ENCODE data around the gene ERP44.
"Not testable (repeated sequence)": the region's sequence is repeated elsewhere in the genome, so short reads cannot be mapped to it uniquely, and the experiment has no call there.

Gene ERP44

DNA sequence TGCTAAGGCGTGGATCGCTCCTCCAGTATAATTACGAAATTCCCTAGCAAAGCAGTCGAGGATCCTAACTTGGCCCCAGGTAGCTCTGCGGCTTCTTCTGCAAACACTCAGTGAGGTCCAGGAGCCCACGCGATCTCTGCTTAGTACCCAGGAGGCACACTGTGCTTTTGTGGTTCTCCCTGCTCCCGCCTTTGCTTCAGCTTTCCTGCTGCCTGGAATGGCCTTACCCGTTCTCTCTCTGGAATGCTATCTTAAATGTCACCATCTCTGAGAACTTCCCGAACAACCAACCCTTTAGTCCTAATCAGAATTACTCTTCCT, 882 bp upstream of the ERP44 start:
- DNase-seq, result no peak

GRCh38 chr9:100098046-100098886, 534 bp downstream of the ERP44 start:
- no peak for DNase-seq

- no peak for DNase-seq
These were observed 2.4 kb downstream of the ERP44 start for GRCh38 chr9:100096378-100096916.

- DNase-seq, result not testable (repeated sequence)
These were observed 4.4 kb downstream of the ERP44 start for GRCh38 chr9:100094411-100094810.

GRCh38 chr9:100092066-100092465, 6.7 kb downstream of the ERP44 start:
- no peak for DNase-seq

DNA sequence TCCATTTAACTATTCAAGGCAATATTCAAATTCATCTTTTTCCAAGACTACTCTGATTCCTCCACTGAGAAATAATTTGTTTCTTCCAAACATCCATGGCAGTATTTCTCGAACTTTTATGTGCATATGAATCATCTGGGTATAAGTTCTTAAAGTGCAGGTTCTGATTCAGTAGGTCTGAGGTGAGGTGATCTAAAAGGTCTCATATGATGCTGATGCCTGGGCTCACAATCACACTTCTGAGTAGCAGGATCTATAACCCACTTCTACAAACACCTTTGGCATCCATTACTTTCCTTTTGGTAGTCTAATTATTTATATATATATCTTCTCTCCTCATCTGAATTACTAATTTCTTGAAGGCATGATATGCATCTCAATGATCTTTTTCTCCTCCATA, 7.2 kb downstream of the ERP44 start:
- DNase-seq, result no peak

GRCh38 chr9:100090880-100091279, 7.9 kb downstream of the ERP44 start:
- DNase-seq, result no peak

- DNase-seq, result no peak
These were observed 10.6 kb downstream of the ERP44 start for GRCh38 chr9:100088202-100088601.

DNA sequence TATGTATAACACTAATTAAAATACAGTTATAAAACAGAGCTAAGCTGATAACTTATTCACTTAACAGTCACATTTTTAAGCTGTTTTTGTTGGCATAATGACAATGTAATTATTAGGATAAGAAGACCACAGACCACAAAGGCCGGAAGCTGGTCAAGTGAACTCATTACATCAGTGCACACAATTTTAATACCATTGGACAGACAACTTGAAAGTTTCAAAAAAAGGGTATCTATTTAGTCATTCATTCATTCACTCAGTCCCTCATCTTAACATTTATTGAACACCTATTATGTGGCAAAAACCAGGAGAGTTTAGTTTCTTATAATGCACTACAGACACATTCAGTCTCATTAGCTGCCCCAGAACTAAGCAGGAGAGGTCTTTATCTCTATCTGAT, 11.6 kb downstream of the ERP44 start:
- no peak for DNase-seq

- no peak for DNase-seq
These were observed 12.6 kb downstream of the ERP44 start for GRCh38 chr9:100086097-100086635.

- no peak for DNase-seq
These were observed 14.1 kb downstream of the ERP44 start for GRCh38 chr9:100084734-100085133.

GRCh38 chr9:100084128-100084453, 14.7 kb downstream of the ERP44 start:
- no peak for DNase-seq

GRCh38 chr9:100083448-100084127, 15.2 kb downstream of the ERP44 start:
- DNase-seq, result no peak

DNA sequence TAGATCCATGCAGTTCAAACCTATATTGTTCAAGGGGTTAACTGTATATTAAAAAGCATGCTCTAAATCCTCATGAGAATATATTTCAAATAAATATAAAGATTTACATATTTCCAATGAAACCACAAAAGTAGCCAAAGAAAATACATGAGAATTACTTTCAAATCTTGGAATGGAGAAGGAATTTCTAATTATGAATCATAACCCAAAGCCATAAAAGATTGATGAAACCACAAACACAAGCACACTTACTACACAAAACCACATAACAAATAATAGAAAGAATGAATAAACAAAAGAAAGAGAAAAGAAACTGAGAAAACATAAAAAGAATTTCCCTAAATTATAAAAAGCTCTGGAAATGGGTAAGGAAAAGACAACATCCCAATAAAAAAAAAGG, 16.0 kb downstream of the ERP44 start:
- no peak for DNase-seq

DNA sequence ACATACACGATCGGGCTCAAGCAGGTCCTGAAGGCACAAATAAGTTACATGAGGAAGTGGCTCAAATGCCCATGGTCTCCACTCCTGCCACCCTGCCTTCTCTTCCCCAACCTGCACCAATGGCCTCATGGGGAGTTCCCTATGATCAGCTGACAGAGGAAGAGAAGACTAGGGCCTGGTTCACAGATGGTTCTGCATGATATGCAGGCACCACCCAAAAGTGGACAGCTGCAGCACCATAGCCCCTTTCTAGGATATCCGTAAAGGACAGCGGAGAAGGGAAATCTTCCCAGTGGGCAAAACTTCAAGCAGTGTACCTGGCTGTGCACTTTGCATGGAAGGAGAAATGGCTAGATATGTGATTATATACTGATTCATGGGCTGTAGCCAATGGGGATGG, 22.5 kb downstream of the ERP44 start:
- DNase-seq, result not testable (repeated sequence)

DNA sequence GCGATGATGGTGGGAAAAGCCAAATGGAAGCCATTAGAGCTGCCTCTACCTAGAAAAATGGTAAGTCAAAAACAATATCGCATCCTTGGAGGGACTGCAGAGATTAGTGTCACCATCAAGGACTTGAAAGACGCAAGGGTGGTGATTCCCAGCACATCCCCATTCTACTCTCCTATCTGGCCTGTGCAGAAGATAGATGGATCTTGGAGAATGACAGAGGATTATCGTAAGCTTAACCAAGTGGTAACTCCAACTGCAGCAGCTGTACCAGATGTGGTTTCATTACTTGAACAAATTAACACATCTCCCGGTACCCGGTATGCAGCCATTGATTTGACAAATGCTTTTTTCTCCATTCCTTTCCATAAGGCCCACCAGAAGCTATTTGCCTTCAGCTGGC, 23.8 kb downstream of the ERP44 start:
- no peak for DNase-seq

DNA sequence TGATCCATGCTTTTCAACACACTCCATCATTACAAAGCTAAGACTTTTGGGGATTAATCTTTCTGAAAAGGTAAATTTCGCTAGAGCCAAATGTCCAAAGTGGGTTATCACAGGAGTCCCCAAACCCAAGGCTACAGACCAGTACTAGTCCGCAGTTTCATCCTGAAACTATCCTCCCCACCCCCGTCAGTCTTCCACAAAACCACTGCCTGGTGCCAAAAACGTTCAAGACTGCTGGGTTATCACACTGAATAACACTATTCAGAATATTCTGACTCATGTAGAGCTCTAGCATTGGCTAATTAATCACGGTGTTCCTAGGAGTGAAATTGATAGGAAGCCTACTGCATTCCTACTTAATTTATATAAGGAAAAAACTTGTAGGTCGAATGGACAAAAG, 24.7 kb downstream of the ERP44 start:
- DNase-seq, result no peak

- DNase-seq, result no peak
These were observed 26.0 kb downstream of the ERP44 start for GRCh38 chr9:100072805-100073204.

DNA sequence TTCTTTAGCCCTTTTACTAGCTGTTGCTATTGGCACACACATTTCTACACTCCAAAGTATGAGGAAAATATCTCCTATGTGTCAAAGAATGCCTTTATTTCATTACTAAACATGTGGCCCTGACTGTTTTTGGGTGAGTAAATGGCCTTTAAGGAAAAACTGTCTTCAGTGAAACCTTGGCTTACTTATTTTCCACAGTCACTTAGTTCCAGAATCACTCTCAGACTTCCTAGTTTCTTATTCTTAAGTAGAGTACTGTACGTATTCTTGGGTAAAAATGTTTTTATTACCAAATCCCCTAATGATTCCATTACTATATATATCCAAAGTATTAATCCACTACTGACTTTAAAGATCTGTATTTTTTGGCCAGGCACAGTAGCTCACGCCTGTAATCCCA, 27.5 kb downstream of the ERP44 start:
- DNase-seq, result no peak

GRCh38 chr9:100070104-100071041, 28.4 kb downstream of the ERP44 start:
- DNase-seq, result no peak

DNA sequence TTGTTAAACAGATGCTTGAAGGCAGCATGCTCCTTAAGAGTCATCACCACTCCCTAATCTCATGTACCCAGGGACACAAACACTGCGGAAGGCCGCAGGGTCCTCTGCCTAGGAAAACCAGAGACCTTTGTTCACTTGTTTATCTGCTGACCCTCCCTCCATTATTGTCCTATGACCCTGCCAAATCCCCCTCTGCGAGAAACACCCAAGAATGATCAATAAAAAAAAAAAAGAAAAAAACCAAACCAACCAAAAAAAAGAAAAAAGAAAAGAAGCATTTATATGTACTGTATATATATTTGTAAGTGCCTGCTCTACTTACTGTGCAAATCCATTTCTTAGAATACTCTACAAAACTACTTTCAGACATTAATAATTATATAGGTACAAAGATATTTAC, 29.7 kb downstream of the ERP44 start:
- not testable (repeated sequence) for DNase-seq

- DNase-seq, result not testable (repeated sequence)
These were observed 30.8 kb downstream of the ERP44 start for GRCh38 chr9:100067990-100068389.

GRCh38 chr9:100066539-100066938, 32.3 kb downstream of the ERP44 start:
- no peak for DNase-seq

All from SIG-M5 (cell line).